NCI-H2081 (cell line): ENCODE measurements around the gene ORC4.

Source experiments
- DNase-seq, 2 experiments: peaks; one replicate each; lab custom pipeline; 2025; lab: John Stamatoyannopoulos, UW

The ORC4 gene

GRCh38 chr2:148020111-148021058, at the start of gene ORC4:
Gene ORC4 (minus strand): TSS chr2:148020737. CDS start chr2:147975958, 44,779 bp downstream.
- DNase-seq = peak; percentile 99

- DNase-seq = peak in 1 of 2 experiments; percentile 13
Observed at GRCh38 chr2:148067801-148068200, 47.3 kb upstream of the ORC4 start.

DNA sequence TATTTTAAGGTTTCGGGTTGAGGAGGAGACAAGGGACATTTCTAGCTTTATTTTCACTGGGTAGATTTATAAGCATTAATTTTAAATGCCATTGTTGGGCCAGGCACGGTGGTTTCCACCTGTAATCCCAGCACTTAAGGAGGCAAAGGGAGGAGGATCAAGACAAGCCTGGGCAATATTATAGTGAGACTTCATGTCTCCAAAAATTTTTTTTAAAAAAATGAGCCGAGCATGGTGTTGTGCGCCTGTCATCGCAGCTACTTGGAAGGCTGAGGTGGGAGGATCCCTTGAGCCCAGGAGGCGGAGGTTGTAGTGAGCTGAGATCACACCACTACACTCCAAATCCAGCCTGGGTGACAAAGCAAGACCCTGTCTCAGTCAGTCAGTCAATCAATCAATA, 45.4 kb upstream of the ORC4 start:
- no peak for DNase-seq

GRCh38 chr2:148063633-148064032, 43.1 kb upstream of the ORC4 start:
- no peak for DNase-seq

GRCh38 chr2:148058641-148059040, 38.1 kb upstream of the ORC4 start:
- DNase-seq = no peak

GRCh38 chr2:148052687-148053086, 32.1 kb upstream of the ORC4 start:
- DNase-seq = no peak

DNA sequence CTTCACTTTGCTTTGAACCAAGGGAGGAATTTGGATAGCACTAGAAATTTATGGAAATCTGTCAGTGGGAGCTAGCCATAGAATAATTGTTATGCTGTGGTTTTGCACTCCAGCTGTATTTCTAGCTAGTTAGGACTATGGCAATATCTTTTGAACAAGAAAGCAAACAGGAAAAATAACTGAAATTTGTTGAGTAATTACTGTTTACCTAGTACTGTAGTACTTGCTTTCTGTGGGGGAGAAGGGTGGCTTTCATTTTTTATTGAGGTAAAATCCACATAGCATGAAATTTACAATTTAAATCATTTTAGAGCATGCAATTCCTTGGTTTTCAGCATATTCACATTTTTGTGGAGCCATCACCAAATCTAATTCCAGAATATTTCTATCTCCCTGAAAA, 28.7 kb upstream of the ORC4 start:
- DNase-seq = no peak

DNA sequence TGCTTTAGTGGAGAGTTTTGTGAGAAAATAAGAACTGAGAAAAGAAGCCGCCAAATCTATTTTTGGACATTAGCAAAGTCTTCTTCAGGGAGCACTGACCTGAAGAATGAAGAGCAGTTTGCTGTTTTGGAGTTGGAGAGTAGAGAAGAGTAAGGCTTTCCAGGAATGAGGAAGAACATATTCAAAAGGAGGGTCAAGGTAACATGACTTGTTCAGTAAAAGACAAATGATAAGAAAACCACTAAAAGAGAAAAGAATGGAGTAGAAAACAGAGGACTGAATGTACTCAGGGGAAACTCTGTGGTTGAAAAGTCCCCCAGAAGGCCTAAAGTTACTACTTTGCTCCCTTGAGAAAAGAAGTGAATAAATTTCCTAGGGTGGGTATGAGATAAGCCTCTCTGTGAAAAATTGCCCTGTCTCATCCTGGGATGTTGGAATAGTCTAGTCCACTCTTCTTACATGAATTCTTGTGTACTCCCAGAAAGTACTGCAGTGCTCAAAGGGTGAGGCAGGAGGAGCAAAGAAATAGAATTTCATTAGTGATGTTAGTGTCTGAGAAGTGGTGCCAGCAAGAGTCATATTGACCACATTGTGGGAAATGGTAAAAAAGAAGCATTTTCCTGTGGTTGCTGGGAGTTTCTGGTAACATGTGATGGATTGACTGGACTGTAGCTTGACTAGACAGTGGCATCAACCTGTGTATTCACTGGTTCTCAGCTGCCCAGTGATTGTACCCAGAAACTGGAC, 28.1 kb upstream of the ORC4 start:
- DNase-seq = no peak

- DNase-seq = no peak
Observed at GRCh38 chr2:148046802-148047201, 26.3 kb upstream of the ORC4 start.

DNA sequence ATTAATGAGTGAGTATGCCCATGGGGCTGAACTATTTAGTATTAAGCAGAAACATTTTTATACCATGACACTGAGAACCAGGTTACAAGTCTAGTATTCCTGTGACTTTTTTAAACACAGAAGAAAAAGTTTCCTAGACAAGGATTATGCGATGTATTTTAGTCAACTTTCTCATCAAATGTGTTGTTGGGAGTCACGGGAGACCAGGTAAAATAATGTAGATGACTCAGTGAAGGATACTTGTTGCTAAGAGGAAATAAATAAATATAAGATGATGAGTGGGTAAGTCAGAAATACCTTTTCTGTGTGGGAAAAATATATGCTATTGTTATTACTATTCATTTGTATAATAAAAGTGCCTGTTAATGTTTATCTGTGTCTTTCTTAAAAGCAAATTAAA, 23.8 kb upstream of the ORC4 start:
- no peak for DNase-seq

DNA sequence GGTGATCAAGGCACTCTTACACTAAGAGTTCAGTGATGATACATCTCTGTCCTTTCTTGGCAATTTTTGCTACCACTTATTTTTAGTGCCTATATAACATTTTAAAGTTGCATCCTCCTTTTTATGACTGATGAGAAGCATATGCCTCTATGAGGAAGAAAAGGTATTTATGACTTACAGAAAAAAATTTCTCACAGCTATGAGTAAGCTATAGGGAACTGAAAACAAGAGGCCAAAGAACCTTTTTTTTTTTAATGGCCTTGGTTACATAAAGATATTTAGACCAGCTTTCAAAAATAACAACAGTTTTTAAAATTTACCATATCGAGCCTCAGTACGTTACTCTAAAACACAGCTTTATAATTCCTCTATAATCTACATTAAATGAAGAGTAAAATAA, 21.7 kb upstream of the ORC4 start:
- DNase-seq = no peak

- no peak for DNase-seq
Observed at GRCh38 chr2:148039783-148040182, 19.2 kb upstream of the ORC4 start.

DNA sequence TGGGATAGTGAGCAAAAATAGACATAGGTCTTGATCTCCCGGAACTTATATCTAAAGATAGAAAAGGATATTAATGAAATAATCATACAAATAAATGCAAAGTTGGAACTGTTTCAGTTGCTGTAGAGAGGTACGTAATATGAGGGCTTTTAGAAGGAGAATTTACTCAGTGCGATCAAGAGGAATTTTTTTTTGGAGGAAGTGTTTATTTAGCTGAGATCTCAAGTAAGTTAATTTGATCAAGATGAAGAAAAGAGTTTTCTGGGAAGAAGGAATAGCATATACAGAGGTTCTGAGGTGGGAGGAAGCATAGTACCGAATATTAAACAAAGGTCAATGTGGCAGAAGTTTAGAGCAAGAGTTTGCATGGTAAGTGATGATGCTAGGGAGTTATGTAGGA, 11.7 kb upstream of the ORC4 start:
- no peak for DNase-seq

GRCh38 chr2:148031152-148031551, 10.6 kb upstream of the ORC4 start:
- no peak for DNase-seq

DNA sequence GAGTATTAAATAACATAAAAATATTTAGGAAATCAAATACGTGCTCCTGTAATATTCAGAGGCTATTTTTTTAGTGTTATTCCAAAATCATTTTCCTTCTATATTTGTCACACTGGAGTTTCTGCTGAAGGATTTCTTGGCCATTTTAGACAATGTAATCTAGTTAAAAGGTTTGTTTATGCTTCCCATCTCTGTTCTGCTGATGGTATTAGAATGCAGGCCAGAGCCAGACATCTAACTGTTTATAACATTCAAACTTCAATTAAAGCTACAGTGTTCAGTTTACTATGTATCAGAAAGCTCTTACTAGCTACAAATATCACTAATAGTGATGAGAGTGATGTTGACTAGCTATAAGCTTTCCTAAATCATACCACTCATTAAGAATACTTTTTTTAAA, 8.2 kb upstream of the ORC4 start:
- DNase-seq = no peak

GRCh38 chr2:148027822-148028221, 7.3 kb upstream of the ORC4 start:
- DNase-seq = no peak

DNA sequence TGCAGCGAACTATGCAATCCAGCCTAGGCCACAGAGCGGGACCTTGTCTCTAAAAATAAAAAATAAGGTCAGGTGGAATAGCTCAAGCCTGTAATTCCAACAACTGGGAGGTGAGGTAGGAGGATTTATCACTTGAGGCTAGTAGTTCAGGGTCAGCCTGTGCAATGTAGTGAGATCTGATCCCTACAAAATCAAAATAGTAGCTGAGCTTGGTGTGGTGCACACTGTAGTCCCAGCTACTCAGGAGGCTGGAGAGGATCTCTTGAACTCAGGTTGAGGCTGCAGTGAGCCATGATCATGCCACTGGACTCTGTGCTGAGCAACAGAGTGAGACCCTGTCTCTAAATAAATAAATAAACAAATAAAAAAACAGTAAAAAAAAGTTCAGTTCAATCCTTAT, 6.0 kb upstream of the ORC4 start:
- no peak for DNase-seq

- no peak for DNase-seq
Observed at GRCh38 chr2:148023861-148024260, 3.3 kb upstream of the ORC4 start.

- no peak for DNase-seq
Observed at GRCh38 chr2:148022882-148023281, 2.3 kb upstream of the ORC4 start.

GRCh38 chr2:148022351-148022750, 1.8 kb upstream of the ORC4 start:
- DNase-seq = no peak

- no peak for DNase-seq
Observed at GRCh38 chr2:148021886-148022285, 1.3 kb upstream of the ORC4 start.

DNA sequence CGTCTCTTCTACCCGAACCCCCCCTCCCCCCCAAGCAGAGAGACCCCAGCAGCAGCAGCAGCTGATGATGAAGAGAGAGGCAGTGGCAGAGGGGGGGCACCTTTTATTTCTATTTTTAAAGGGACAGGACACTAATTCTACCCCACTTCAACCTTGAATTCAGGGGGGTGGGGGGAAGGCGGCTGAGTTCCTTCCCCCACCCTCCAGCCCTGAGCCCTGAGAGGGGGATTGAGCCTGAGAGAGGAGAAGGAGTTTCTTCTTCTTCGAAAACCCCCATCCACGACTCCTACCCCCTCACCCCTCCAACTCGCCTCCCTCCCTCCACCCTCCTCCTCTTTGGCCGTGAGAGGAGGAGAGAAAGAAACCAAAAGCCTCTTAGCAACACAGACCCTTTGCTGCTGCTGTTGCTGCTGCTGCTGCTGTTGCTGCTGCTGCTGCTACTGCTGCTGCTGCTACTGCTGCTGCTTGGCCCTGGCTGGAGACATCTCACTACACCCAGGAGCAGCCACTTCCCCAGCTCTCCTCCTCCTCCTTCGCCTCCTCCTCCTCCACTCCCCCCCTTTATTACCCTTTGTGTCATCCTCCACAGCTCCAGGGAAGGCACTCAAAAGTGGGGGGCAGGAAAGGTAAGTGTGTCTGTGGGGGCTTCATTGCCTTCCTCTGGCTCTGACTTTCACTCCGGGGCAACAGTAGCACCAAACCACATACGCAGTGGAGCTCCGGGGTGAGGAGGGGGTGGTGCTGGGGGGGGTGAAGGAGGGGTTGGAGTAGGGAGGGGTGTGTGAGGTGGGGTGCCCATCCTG, 723 bp upstream of the ORC4 start, which contains the start of gene MBD5:
Gene MBD5, plus strand, starts transcription at position 33 of the 803 bp plus-strand sequence.
- DNase-seq = peak; percentile 22 to 39
